ENCODE results near the gene ANGPTL2.
A peak's percentile ranks its signal among the peaks of the same experiment; 100 is the strongest.

ANGPTL2 gene

GRCh38 chr9:127074561-127075548 is 47.6 kb downstream of the ANGPTL2 start:
- no peak for DNase-seq

DNA sequence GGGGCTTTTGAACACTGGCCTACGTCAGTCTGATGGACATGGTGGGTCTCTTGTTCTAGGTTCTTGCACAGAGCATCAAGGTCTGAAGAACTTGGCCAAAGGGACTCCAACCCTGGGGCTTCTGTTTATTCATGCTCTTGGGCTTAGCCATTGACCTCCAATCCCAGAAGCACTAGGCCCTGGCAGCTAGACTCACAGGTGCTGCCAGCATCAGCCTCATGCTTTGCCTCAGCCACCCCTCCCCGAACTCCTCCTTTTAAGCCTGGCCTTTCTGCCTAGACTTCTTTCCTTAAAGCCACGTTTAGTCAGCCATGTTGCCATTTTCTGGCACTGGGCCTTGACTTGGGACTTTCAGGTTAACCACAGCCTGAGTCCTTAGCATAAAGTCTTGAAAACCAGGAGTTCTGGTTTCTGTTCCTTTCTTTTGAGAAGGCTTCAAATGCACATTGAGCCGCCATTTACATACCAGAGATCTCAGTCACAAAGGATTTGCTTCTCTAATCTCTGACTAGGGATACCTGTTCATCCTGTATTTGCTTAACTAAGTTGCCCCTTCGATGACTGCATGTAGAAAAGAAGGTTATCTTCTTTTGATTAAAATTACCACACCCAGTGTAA is 54.7 kb downstream of the ANGPTL2 start:
- no peak for DNase-seq

GRCh38 chr9:127066851-127067136 is 55.6 kb downstream of the ANGPTL2 start:
- DNase-seq, result no peak

- no peak for DNase-seq
Measured at GRCh38 chr9:127066060-127066850, 56.2 kb downstream of the ANGPTL2 start.

DNA sequence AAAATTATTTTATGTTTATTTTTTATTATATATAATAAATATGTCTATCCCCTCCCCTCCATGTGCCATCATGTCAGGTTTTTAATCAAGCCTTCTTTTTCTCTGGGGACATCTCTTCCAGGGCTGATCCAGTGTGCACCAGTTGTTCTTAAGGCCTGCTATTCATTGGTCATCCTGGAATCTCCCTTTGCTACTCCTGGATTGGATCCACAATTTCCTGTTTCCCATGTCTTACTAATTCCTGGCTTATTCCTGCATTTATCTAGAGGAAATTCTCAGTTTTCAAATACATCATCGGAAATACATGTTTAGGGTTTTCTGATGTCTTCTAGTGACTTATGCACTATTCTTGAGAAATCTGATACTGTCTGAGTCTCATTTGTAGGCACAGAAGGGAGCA is 56.8 kb downstream of the ANGPTL2 start:
- no peak for DNase-seq

DNA sequence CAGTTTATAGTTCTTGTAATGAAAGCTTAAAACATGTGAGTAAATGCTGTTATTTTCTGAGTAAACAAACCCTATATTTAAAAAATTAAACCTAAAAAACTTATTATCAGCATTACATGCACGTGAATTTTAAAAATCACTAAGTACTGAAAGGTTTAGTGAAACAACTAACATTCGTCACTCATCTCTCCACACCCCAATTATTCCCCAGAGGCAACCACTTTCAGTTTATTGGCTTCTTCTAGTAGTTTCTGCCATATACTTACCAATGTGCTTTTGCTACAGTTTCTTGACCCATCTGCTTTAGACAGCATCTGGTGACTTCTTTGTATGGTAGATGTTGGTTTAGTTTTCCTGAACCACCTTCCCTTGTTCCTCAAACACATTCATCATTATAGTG is 58.1 kb downstream of the ANGPTL2 start:
- no peak for DNase-seq

- no peak for DNase-seq
Measured at GRCh38 chr9:127061411-127061810, 61.0 kb downstream of the ANGPTL2 start.

DNA sequence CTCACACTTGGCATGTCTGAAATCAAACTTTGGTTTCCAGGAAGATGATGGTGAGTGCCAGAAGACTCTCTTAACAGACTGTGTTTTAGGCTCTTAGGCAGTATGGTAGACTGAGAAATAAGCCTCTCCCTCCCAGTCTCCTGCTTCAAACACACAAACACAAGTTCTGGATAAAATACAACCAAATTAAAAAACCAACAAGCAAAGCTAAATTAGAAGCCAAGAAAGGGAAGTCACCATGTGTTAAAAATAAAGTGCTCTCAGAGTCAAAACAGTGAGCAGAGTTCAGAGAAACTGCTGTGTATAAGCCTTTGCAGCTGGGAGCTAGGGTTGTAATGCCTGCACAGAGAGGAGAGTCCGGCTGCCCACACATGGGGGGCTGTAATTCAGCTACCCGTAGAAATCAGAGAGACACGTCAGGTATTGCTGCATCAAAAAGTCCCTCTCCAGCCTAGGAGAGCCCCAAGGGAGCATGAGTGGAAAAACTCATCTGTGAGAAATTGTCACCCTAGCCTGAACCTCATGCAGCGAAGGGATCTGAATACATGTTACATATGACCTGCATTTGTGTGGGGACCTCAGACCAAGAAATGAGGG is 62.6 kb downstream of the ANGPTL2 start:
- no peak for DNase-seq

GRCh38 chr9:127059030-127059429 is 63.4 kb downstream of the ANGPTL2 start:
- DNase-seq, result no peak

GRCh38 chr9:127058645-127059021 is 63.8 kb downstream of the ANGPTL2 start:
- no peak for DNase-seq

DNA sequence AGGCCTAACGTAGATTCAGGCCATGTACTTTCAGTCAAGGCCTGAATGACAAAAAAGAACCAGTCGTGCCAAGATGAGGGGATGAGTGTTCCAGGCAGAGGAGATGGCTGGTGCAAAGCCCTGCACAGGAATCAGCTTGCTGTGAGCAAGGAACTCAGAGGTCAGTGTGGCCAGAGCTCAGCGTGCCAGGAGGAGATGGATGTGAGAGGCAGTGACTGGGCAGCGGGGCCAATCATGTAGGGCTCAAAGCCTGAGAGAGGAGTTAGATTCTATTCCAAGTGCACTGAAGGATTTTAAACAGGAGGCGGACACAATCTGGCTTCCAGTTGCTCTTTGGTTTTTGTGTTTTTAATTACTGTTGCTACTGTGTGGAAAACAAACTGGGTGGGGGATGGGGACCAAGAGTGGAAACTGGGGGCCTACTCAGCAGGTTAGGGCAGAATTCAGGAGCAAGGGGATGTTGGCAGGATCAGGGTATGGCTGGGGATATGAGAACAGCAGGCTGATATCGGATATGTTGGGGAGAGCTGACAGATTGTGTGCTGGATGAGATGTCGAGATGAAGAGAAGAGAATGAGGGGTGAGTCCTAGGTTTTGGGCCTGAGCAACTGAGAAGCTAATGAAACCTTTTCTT is 64.3 kb downstream of the ANGPTL2 start:
- DNase-seq, result no peak

DNA sequence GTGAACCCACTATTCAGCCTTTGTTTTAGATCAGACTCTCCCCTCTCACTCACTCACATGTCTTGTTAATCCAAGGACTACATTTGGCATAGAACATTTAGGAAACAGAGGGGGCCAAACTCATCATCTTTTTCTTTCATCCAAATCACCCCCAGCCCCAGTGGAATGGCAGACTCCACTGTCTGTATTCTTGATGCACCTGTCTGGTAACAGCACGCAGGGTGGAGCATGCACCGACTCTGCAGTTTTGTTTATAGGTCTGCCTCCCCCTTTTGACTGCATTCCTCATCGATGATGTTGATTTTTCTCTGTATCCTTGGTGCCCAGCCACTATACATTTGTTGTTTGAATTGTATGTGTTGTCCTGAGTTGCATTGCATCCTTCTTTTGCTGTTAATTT is 66.0 kb downstream of the ANGPTL2 start:
- DNase-seq, result no peak

DNA sequence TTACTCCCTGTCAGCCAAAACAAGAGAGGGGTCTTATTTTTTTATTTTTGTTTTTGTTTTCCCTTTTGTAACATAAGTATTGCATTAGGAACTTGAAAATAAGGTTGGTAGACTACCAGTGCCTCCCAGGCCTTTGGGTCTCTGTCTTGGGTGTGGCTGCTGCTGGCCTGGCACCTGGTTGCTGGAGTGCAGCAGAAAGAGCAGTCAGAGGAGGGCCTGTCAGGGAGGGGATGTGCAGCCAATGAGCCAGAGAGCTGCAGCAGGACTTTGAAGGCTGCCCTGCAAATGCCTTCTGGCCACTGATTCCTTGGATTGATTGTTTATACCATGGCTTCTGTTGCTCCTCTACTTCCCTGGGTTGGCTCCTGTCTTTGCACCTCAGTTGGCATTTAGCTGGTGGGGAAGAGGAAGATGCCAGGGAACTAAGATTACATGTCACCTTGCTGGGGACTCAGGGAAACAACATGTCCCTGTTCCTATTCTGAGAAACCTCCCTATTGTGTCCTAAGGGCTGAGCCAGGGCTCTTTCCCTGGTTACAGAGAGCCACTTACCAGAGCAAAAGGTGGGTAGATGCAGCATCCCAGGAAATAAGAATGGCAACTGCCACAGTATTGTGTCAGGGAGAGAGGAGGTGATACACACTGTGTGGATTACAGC is 66.6 kb downstream of the ANGPTL2 start:
- DNase-seq, result no peak

GRCh38 chr9:127053960-127054359 is 68.5 kb downstream of the ANGPTL2 start:
- no peak for DNase-seq

- no peak for DNase-seq
Measured at GRCh38 chr9:127053057-127053821, 69.2 kb downstream of the ANGPTL2 start.

- no peak for DNase-seq
Measured at GRCh38 chr9:127051881-127052595, 70.4 kb downstream of the ANGPTL2 start.

DNA sequence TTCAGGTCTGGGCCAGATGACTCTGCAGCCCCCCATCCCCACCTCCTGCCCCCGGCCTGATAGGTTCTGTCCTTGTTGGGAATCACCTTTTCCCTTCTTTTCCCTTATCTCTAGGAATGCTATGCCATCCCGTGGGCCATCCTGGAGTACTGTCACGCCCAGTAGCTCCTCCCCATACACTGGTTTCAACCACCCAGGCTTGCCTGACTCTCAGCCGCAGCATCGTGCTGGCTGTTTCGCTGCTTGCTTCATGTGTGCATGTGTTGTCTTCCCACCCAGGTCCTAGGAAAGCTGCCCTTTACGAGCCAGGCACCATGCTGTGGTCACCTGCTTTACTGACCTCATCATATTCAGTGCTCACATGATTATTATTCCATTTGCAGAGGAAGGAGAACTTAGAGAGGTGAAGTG is 71.8 kb downstream of the ANGPTL2 start:
- DNase-seq, result no peak

DNA sequence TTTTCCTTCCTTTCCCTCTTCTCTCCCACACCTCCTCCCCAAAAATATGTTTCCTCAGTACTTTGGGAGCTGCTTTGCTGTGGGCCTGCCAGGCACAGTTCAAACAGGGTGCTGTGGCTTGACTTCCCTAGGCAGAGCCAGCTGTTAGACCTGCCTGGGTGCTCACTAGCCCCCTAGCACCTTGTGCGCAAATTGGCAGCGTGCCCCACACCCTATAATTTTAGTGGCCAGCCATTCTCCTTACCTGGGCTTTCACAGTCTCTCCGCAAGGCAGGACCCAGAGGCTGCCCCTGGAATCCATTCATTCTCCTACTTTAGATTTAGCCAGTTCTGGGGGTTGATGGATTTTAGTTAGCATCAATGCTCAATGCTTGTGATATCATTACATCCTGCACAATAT is 72.3 kb downstream of the ANGPTL2 start:
- DNase-seq, result no peak

- DNase-seq, result no peak
Measured at GRCh38 chr9:127049581-127049980, 72.9 kb downstream of the ANGPTL2 start.

DNA sequence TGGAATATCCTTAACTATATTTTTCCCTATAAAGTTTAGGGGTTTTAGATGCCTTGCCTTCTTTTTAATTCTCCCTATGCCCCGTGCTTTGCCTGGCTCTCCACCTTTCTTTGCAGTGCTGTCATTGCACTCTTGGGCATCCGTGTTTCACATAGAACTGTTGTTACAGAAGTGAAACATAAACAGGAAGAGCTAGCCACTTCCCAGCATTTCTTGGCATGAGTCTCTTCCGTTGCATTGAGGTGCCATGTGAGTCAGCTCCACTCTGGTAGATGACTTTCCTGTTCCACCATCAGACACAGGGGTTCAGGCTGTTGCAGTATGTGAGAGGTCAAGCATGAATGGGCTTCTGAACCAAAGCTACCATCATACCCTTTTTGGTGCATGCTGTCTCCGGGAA is 73.4 kb downstream of the ANGPTL2 start:
- DNase-seq, result peak; percentile 21

DNA sequence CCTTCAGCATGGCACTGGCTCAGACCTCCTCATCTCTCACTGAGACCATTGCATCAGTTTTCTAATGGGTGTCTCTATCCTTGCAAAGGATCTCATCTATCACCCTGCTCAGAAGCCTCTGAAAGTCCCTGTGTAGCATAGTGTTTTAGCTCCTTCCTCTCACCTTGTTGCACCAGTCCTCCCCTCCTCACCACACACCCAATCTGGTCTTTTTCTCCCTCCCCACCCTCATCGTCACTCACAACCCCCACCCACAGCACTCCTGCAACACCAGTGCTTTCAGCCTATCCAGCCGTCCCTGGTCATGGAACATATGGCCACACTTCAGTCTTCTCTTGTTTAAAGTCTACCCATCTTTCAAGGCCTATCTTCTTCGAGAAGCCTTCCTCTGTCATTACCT is 74.5 kb downstream of the ANGPTL2 start:
- no peak for DNase-seq

Measured in 8988T (cell line).